HG03045 (cell line): ENCODE data around the gene FFAR1.

Experiments used
- ATAC-seq: cut with Tn5 transposase; IDR thresholded peaks from one replicate; pipeline ENCODE4 v1.9.1; 2021; ENCODE audit warnings: mild to moderate bottlenecking, moderate library complexity; ENCODE audit not compliant: unreplicated experiment

FFAR1 gene

GRCh38 chr19:35314858-35315470, 32.7 kb upstream of the FFAR1 start:
- ATAC-seq, result no peak

GRCh38 chr19:35315883-35316282, 31.8 kb upstream of the FFAR1 start:
- ATAC-seq, result no peak

DNA sequence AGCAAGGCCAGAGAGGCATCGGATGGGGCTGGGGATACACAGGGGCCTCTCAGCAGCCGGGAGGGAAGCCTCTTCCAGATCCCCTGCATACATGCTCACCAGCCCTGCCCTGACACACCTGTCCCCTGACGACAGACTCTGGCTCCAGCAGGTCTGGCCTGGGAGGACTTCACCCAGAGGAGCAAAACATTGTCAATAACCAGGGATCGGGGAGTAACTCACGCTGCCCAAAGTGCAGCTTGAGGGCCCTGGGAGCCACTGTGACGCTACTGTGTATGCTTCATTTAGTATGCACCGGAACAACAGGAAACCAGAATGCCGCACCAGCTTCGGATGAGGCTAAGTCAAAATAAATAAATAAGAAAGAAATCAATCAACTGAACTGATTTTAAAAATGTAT, 31.1 kb upstream of the FFAR1 start:
- no peak for ATAC-seq

DNA sequence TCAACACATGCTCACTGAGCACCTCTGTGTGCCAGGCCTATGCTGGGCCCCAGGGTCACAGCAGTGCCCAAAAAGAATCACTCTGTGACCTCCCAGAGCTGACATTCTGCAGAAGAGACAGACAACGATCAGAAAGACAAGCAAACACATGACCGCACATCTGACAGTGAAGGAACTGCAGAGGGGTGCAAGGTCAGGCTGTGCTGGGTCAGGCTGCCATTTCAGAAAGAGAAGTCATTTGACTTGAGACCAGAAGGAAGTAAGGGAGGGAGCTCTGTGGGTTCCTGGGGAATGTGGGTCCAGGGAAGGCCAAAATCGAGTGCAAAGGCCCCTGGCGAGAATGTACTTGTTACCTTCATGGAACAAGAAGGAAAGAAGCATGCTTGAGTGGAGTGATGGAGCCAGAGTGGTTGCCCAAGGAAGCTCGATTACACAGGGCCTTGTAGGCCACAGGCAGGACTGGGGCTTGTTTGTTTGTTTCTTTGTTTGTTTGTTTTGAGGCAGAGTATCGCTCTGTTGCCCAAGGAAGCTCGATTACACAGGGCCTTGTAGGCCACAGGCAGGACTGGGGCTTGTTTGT, 30.1 kb upstream of the FFAR1 start:
- no peak for ATAC-seq

GRCh38 chr19:35318679-35319448, 28.8 kb upstream of the FFAR1 start:
- no peak for ATAC-seq

- ATAC-seq, result no peak
These were observed 27.5 kb upstream of the FFAR1 start for GRCh38 chr19:35320065-35320713.

DNA sequence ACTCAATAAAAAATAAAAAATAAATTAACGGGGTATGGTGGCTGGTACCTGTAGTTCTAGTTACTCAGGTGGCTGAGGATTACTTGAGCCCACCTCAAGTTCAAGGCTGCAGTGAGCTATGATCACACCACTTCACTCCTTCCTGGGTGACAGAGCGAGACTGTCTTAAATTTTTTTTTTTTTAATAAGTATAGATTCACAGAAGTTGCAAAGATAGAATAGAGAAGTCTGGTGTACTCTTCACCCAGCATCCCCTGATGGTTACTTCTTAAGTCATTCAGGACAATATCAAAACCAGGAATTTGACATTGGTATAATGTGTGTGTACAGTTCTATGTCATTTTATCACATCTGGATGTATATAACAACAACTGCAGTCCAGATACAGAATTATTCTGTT, 26.4 kb upstream of the FFAR1 start:
- no peak for ATAC-seq

DNA sequence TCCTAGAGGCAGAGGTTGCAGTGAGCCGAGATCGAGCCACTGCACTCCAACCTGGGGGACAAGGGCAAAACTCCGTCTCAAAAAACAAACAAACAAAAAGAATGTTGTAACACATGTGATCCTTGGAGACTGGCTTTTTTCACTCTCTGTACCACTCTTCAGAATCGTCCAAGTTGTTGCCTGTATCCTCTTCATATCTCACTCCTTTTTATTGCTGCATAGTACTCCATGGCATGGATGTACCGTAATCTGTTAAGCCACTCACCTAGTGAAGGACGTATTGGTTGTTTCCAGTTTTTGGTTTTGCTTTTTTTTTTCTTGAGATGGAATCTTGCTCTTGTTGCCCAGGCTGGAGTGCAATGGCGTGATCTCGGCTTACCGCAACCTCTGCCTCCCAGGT, 25.7 kb upstream of the FFAR1 start:
- no peak for ATAC-seq

DNA sequence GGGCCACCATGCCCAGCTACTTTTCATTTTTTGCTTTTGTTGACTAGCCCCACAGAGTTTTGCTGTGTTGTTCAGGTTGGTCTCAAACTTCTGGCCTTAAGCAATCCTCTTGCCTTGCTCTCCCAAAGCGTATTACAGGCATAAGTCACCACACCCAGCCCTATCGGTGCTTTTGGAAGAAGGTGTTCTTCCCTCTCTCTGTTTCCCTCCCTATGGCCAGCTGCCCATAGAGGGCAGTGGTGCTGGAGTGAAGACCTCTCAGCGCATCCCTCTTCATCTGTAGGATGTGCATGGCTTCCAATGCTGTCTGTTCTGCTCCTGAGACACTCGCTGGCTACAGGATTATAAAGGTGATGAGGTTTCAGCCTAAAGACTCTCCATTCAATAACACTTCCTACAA, 20.1 kb upstream of the FFAR1 start:
- ATAC-seq, result no peak

DNA sequence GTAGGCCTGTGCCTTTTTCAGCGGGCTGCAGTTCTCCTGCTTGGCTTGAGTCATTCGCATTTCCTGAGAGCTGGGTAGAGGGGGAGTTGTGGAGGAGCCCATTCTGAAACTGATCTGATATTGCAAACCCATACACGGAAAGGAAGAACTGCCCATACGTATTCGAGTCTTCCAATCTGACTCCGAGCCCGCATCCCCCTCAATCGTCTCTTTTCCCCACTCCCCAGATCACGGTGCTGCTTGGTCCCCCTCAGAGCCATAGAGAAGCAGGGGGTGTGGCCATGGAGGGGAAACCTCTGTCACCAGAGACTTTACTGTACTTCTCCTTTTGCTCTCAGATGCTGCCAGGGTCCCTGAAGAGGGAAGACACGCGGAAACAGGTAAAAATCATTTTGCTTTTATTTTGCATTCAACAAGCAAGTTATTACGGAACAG, 18.8 kb upstream of the FFAR1 start, which contains the start of gene CD22:
CD22 (plus strand) TSS at position 337 of the 435 bp plus-strand sequence. CDS start 2,854 bp downstream, outside the sequence.
- no peak for ATAC-seq

DNA sequence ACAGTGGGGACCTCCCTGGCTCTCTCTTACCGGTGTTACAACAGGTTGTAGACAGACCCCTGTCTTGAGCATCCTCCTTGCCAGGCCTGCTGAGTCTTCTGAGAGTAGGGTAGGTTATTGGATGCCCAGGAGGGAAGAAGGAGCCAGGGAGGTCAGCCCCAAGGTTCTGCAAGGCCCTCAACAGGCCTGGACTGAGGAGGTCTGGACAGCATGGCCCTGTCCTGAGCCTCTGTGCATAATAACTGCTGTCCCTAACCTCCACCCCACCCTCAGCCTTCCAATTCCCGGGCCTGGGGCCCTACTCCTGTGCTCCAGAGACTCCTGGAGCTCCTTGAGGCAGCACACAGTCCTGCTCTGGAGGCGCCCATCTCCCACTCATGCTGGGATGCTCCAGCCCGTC, 18.4 kb upstream of the FFAR1 start:
- no peak for ATAC-seq

- no peak for ATAC-seq
These were observed 17.2 kb upstream of the FFAR1 start for GRCh38 chr19:35330475-35330874.

- no peak for ATAC-seq
These were observed 16.0 kb upstream of the FFAR1 start for GRCh38 chr19:35331551-35332214.

GRCh38 chr19:35332817-35333216, 14.9 kb upstream of the FFAR1 start:
- no peak for ATAC-seq

DNA sequence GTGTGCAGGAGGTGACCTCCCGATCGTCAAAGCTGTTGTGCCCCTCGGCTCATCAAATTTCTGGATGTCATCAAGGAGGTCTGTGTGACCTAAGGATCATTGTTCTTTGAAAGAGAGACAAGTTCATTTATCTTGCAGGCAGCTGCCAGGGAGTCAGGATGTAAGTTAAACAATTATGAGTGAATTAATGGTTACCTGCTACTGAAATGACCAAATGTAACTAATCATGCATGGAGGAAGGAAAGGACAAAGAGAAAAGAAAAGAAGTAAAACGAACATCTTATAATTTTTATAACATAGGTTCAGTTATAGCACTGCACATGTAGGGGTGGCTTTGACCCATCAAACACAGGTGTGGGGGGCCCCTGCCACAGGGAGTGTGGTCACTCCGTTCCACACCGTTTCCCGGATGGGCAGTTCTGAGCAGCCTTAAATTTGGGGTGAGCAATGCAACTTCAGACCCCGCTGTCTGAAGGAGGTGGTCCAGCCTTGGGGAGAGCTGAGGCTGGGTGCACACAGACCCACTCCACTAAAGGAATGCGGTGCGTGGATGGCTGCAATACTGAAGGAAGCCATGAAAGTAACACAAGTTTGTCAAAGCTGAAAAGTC, 13.5 kb upstream of the FFAR1 start:
- ATAC-seq, result no peak

- ATAC-seq, result no peak
These were observed 11.3 kb upstream of the FFAR1 start for GRCh38 chr19:35336166-35336955.

DNA sequence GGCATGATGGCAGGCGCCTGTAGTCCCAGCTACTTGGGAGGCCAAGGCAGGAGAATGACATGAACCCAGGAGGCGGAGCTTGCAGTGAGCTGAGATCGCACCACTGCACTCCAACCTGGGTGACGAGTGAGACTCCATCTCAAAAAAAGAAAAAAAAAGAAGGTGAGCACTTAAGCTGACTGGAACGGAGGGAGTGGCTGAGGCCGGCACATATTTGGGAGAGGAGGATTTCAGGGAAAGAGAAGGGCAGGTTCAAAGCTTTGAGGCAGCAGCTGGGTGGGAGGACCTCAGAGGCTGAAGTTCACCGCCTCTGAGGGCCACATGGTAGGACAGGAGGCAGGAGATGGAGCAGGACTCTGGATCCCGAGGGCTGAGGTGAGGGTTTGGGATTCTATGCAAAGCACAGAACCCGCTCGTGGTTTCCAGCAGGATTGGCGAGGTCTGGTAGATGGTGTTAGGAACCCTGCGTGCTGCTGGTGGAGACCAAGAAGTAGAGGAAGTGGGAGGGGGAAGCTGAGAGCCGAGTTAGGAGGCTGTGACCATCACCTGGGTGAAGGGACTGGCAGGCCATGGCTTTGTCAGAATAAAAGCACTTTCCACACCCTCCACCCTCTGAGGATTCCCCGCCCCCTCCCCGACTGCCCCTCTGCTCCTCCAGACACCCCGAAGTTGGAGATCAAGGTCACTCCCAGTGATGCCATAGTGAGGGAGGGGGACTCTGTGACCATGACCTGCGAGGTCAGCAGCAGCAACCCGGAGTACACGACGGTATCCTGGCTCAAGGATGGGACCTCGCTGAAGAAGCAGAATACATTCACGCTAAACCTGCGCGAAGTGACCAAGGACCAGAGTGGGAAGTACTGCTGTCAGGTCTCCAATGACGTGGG, 10.4 kb upstream of the FFAR1 start:
- ATAC-seq, result no peak

DNA sequence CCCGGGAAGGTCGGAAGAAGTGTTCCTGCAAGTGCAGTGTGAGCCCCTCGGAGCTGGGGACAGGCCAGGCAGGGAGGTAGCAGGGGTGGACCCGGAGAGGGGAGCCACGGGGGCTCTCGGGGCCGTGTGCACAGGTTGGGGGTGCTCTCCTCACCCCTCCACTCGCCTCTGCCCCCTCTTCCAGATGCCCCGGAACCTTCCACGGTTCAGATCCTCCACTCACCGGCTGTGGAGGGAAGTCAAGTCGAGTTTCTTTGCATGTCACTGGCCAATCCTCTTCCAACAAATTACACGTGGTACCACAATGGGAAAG, 9.8 kb upstream of the FFAR1 start:
- no peak for ATAC-seq

- no peak for ATAC-seq
These were observed 7.3 kb upstream of the FFAR1 start for GRCh38 chr19:35340431-35340830.
